C4-2B (cell line): Measurements from ENCODE around the gene CTNNA3.

Source experiments
- ZFX ChIP-seq: fragments of 450-650 bp; IDR thresholded peaks from 2 replicates; pipeline ENCODE4 v1.6.1; 2017
- TF ChIP-seq, protein P1 (sequence below): fragments of 450-650 bp; conservative IDR thresholded peaks from 2 replicates; pipeline ENCODE4 v1.5.1; 2017; ENCODE audit warnings: mild to moderate bottlenecking

DNA sequence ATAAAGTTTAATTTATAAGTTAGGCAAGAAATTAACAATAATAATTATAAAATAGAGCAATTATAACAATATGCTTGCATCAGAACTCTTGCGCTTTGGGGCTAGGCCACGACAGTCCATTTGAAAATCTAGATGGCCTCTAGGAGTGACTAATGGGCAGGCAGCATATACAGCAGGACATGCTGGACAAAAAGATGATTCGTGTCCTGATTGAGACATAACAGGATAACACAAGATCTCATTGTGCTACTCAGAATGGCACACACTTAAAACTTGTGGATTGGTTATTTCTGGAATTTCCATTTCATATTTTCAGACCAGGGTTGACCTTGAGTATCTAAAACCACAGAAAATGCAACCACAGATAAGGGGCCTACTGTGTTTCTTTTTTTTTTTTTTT, 27.5 kb downstream of the CTNNA3 start:
- TF ChIP-seq, protein P1, sequence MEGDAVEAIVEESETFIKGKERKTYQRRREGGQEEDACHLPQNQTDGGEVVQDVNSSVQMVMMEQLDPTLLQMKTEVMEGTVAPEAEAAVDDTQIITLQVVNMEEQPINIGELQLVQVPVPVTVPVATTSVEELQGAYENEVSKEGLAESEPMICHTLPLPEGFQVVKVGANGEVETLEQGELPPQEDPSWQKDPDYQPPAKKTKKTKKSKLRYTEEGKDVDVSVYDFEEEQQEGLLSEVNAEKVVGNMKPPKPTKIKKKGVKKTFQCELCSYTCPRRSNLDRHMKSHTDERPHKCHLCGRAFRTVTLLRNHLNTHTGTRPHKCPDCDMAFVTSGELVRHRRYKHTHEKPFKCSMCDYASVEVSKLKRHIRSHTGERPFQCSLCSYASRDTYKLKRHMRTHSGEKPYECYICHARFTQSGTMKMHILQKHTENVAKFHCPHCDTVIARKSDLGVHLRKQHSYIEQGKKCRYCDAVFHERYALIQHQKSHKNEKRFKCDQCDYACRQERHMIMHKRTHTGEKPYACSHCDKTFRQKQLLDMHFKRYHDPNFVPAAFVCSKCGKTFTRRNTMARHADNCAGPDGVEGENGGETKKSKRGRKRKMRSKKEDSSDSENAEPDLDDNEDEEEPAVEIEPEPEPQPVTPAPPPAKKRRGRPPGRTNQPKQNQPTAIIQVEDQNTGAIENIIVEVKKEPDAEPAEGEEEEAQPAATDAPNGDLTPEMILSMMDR: no peak
- TF ChIP-seq ZFX: no peak
